Endothelial cell of umbilical vein (primary cell): ENCODE data around the gene ERFL.

ENCODE experiments used
- EZH2 ChIP-seq: IDR thresholded peaks from 2 replicates; pipeline ENCODE4 v1.6.1; 2012; ENCODE audit warnings: borderline replicate concordance, low read depth, mild to moderate bottlenecking, moderate library complexity, low read length, inconsistent platforms; ENCODE audit not compliant: severe bottlenecking
- MYC ChIP-seq: IDR thresholded peaks from one replicate; pipeline ENCODE4 v1.6.1; 2011; ENCODE audit warnings: mild to moderate bottlenecking, low read depth, low read length
- POLR2A ChIP-seq: IDR thresholded peaks from 2 replicates; pipeline ENCODE4 v1.6.1; 2012; ENCODE audit warnings: low read depth, mild to moderate bottlenecking, control low read depth, low read length
- POLR2AphosphoS5 ChIP-seq: IDR thresholded peaks from 2 replicates; pipeline ENCODE4 v1.6.1; 2012; ENCODE audit warnings: low read depth, mild to moderate bottlenecking, control low read depth, low read length, moderate library complexity; ENCODE audit not compliant: insufficient read depth
- TF ChIP-seq, protein P1 (sequence below), 2 donors: IDR thresholded peaks; 1 replicate in 1 of 2; 2 replicates in 1 of 2; pipeline ENCODE4 v1.5.1; 2011; ENCODE audit warnings: low read length in 2 of 2, mild to moderate bottlenecking in 2 of 2, moderate library complexity in 2 of 2, control low read depth in 1 of 2, inconsistent platforms in 1 of 2, low read depth in 1 of 2; ENCODE audit not compliant: insufficient read depth in 1 of 2; ENCODE audit errors: extremely low read depth in 1 of 2

DNA sequence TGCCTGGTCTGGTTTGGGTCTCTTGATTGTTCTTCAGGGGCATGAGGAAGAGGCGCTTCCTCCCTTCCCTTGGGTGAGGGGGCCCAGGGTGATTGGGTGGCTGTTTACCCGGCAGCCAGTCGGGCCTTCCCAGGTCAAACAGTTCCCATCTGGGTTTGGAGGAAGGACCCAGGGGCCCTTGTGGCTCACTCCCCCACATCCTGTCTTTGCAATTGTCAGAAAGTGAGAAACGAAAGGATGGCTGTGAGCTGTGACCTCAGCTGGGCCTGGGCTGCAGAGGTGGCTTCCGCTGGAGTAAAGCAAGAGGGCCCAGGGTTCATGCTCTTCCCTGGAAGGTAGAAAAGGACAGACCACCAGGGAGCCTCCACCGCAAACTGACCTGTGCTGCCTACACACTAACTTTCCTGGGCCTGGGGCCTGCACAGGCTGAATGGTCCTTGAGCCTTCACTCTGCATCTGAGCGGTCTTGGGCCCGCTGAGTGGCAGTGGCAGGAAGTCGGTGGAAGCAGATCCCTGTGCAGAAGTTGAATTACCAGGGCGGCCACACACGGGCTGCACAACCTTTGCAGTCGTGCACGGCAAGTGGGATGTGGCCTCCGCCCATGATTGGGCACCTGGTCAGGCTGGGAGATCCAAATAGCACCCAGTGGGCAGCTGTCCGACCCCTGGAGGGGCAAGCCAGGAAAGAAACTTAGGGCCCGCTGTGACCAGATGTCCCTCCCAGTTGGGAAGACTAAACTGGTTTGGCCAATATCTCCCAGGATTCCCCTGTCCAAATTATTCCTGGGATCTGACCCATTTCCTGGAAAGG lies 56.5 kb downstream of the ERFL start:
- TF ChIP-seq POLR2A, result no peak
- TF ChIP-seq EZH2, result no peak
- TF ChIP-seq, protein P1, sequence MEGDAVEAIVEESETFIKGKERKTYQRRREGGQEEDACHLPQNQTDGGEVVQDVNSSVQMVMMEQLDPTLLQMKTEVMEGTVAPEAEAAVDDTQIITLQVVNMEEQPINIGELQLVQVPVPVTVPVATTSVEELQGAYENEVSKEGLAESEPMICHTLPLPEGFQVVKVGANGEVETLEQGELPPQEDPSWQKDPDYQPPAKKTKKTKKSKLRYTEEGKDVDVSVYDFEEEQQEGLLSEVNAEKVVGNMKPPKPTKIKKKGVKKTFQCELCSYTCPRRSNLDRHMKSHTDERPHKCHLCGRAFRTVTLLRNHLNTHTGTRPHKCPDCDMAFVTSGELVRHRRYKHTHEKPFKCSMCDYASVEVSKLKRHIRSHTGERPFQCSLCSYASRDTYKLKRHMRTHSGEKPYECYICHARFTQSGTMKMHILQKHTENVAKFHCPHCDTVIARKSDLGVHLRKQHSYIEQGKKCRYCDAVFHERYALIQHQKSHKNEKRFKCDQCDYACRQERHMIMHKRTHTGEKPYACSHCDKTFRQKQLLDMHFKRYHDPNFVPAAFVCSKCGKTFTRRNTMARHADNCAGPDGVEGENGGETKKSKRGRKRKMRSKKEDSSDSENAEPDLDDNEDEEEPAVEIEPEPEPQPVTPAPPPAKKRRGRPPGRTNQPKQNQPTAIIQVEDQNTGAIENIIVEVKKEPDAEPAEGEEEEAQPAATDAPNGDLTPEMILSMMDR (IDR thresholded peaks at IDR 0.05; ENCODE audit: extremely low read depth in 1 of 2, insufficient read depth in 1 of 2, low read depth in 1 of 2, low read length in 2 of 2), result no peak
- no peak for TF ChIP-seq MYC
- no peak for TF ChIP-seq POLR2AphosphoS5
